ENCODE results near the gene KCNK16.

Gene KCNK16

DNA sequence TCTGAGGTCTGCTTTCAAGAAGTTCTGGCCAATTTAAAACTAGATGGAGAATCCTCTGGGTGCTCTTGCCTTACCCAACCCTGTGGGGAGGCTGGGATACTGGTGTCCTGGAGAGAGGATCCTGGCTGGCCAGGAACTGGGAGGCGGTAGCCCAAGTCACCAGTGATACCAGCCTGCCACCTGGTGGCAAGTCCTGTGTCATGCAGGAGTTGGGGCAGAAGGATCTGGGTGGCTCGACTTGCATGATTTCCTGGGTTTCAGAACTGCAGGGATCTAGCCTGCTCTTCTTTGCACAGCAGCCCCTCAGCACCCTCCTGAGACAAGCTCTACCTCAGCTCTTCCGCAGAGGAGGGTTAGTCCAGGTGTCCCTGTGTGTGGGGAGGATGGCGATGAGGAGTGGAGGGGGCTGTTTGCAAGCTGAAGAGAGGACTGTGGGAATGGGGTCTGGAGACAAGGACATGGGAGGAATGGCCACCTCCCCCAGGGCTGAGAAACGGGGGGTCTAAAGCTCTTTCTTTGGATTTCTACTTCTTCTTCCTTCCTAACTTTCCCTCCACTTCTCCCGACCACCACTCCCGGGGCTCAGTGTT lies 12.5 kb downstream of the KCNK16 start (continued):
- TF ChIP-seq ZEB2 (tag by site-specific recombination; IDR thresholded peaks at IDR 0.05) (no peak), HOXD13 (CRISPR knock-in tag; IDR thresholded peaks at IDR 0.05; ENCODE audit: borderline replicate concordance) (no peak), ZNF654 (tag by site-specific recombination; IDR thresholded peaks at IDR 0.05; ENCODE audit: low read depth) (peak; percentile 97)
- TF ChIP-seq, protein P1, sequence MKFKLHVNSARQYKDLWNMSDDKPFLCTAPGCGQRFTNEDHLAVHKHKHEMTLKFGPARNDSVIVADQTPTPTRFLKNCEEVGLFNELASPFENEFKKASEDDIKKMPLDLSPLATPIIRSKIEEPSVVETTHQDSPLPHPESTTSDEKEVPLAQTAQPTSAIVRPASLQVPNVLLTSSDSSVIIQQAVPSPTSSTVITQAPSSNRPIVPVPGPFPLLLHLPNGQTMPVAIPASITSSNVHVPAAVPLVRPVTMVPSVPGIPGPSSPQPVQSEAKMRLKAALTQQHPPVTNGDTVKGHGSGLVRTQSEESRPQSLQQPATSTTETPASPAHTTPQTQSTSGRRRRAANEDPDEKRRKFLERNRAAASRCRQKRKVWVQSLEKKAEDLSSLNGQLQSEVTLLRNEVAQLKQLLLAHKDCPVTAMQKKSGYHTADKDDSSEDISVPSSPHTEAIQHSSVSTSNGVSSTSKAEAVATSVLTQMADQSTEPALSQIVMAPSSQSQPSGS (tag by site-specific recombination; IDR thresholded peaks at IDR 0.05; ENCODE audit: low read depth), result no peak

GRCh38 chr6:39307462-39307861 lies 15.0 kb downstream of the KCNK16 start:
- no peak for TF ChIP-seq ZNF843 (tag by site-specific recombination; IDR thresholded peaks at IDR 0.05)
- no peak for TF ChIP-seq BCL11A (tag by site-specific recombination; IDR thresholded peaks at IDR 0.05; ENCODE audit: low read depth)
- TF ChIP-seq, protein P2, sequence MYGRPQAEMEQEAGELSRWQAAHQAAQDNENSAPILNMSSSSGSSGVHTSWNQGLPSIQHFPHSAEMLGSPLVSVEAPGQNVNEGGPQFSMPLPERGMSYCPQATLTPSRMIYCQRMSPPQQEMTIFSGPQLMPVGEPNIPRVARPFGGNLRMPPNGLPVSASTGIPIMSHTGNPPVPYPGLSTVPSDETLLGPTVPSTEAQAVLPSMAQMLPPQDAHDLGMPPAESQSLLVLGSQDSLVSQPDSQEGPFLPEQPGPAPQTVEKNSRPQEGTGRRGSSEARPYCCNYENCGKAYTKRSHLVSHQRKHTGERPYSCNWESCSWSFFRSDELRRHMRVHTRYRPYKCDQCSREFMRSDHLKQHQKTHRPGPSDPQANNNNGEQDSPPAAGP (tag by site-specific recombination; IDR thresholded peaks at IDR 0.05), result no peak
- no peak for TF ChIP-seq ZSCAN16 (tag by site-specific recombination; IDR thresholded peaks at IDR 0.05)
- TF ChIP-seq ZNF777 (tag by site-specific recombination; IDR thresholded peaks at IDR 0.05; ENCODE audit: borderline replicate concordance), result no peak
- no peak for TF ChIP-seq ZBTB48 (tag by site-specific recombination; IDR thresholded peaks at IDR 0.05)
- TF ChIP-seq ZNF433 (tag by site-specific recombination; IDR thresholded peaks at IDR 0.05; ENCODE audit: low read depth), result no peak
- TF ChIP-seq SCRT2 (tag by site-specific recombination; IDR thresholded peaks at IDR 0.05), result peak; percentile 51
- no peak for TF ChIP-seq ZNF114 (tag by site-specific recombination; IDR thresholded peaks at IDR 0.05)
- peak; percentile 53; the same call in 1 of the 2 replicates for TF ChIP-seq SCRT1 (tag by site-specific recombination; IDR thresholded peaks at IDR 0.05; ENCODE audit: borderline replicate concordance)
- TF ChIP-seq ZNF157 (tag by site-specific recombination; IDR thresholded peaks at IDR 0.05), result no peak
- no peak for TF ChIP-seq ZNF670 (tag by site-specific recombination; IDR thresholded peaks at IDR 0.05; ENCODE audit: low read depth)
- ChIA-PET POLR2A (no interaction called here), CTCF (interaction anchor here (0.5 to 13.4 kb wide), 10 partner anchors 78 to 439 kb away, joined by 3 to 453 read pairs (median 6); no protein-coding TSS in a partner anchor)
- Histone ChIP-seq H3K4me3 (ENCODE audit: low read depth, low read length) (no peak overlapping the region), H3K4me1 (ENCODE audit: control insufficient read depth, insufficient read depth, low read length) (no peaks in the 10 kb centered on the region), H3K9me3 (ENCODE audit: control insufficient read depth, insufficient read depth, low read depth, low read length) (no peaks in the 10 kb centered on the region), H3K27ac (ENCODE audit: extremely low read depth, low read depth, low read length) (no peak overlapping the region), H3K36me3 (ENCODE audit: control insufficient read depth in 2 of 2, insufficient read depth in 1 of 2, low read length in 2 of 2) (no peaks in the 10 kb centered on the region)

DNA sequence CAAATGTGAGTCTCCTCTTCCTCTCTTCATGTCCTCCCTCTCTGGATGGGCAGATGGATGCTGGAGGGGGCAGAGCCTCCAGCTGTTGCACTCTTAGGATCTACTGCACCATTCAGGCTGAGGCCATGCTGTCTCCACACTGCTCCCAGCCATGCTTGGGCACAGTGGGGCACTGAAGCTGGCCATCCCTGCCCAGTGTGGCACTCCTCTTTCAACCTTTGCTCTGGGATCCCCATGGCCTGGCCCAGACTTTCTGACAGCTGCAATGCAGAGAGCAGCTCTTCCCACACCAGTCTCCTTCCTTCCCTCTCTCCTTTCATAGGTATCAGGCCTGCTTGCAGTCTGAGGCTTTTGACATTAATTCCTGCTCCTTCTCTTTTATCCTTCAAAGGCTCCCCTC lies 17.6 kb downstream of the KCNK16 start:
- no peak for TF ChIP-seq ZNF585B (tag by site-specific recombination; IDR thresholded peaks at IDR 0.05)
- TF ChIP-seq, protein P3, sequence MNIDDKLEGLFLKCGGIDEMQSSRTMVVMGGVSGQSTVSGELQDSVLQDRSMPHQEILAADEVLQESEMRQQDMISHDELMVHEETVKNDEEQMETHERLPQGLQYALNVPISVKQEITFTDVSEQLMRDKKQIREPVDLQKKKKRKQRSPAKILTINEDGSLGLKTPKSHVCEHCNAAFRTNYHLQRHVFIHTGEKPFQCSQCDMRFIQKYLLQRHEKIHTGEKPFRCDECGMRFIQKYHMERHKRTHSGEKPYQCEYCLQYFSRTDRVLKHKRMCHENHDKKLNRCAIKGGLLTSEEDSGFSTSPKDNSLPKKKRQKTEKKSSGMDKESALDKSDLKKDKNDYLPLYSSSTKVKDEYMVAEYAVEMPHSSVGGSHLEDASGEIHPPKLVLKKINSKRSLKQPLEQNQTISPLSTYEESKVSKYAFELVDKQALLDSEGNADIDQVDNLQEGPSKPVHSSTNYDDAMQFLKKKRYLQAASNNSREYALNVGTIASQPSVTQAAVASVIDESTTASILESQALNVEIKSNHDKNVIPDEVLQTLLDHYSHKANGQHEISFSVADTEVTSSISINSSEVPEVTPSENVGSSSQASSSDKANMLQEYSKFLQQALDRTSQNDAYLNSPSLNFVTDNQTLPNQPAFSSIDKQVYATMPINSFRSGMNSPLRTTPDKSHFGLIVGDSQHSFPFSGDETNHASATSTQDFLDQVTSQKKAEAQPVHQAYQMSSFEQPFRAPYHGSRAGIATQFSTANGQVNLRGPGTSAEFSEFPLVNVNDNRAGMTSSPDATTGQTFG (tag by site-specific recombination; IDR thresholded peaks at IDR 0.05; ENCODE audit: borderline replicate concordance), result no peak
- TF ChIP-seq ZBTB17 (tag by site-specific recombination; IDR thresholded peaks at IDR 0.05), result peak; percentile 26; the same call in 1 of the 2 replicates
- no peaks in the 10 kb centered on the region for H3K9me3 ChIP-seq (ENCODE audit: control insufficient read depth, insufficient read depth, low read depth, low read length)
- no peak overlapping the region for H3K4me3 ChIP-seq (ENCODE audit: low read depth, low read length)
- POLR2A ChIA-PET, result interaction anchor here (0.6 to 1.2 kb wide), 2 partner anchors 14 to 191 kb away, joined by 3 read pairs; no protein-coding TSS in a partner anchor
- CTCF ChIA-PET, result interaction anchor here (0.6 to 13.4 kb wide), 24 partner anchors 11 to 1631 kb away, joined by 3 to 453 read pairs (median 4); no protein-coding TSS in a partner anchor
- H3K36me3 ChIP-seq (ENCODE audit: control insufficient read depth in 2 of 2, insufficient read depth in 1 of 2, low read length in 2 of 2), result no peaks in the 10 kb centered on the region
- no peak overlapping the region for H3K27ac ChIP-seq (ENCODE audit: extremely low read depth, low read depth, low read length)
- H3K4me1 ChIP-seq (ENCODE audit: control insufficient read depth, insufficient read depth, low read length), result no peaks in the 10 kb centered on the region

Data from HEK293 (cell line).